Mucosa of descending colon (tissue), 3 donors: Measurements from ENCODE around the gene DPYD. TPM values are rescaled to one million over a fixed set of nuclear protein-coding genes. Genes with fewer than 3 reads are reported as not detected.

Experiments used
- ATAC-seq: fragments of 200-7000 bp; cut with Tn5 transposase; one replicate; pipeline ENCODE4 v1.9.1; 2020; ENCODE audit warnings: mild to moderate bottlenecking, moderate library complexity
- DNase-seq, 3 donors: peaks; one replicate each; pipeline ENCODE4 v3.0.0-alpha.2; 2020
- H3K36me3 ChIP-seq: fragments of 200-600 bp; one replicate; pipeline ENCODE4 v1.8.0; 2021; ENCODE audit warnings: low read depth, mild to moderate bottlenecking
- H3K4me1 ChIP-seq: fragments of 200-600 bp; one replicate; pipeline ENCODE4 v1.8.0; 2021; ENCODE audit warnings: low read depth, mild to moderate bottlenecking
- H3K4me3 ChIP-seq: fragments of 200-600 bp; one replicate; pipeline ENCODE4 v1.8.0; 2021; ENCODE audit warnings: mild to moderate bottlenecking
- H3K9me3 ChIP-seq: fragments of 200-600 bp; one replicate; pipeline ENCODE4 v1.8.0; 2021; ENCODE audit warnings: mild to moderate bottlenecking
- CTCF ChIP-seq: fragments of 200-600 bp; IDR thresholded peaks from one replicate; pipeline ENCODE4 v1.8.0; 2022; ENCODE audit warnings: antibody characterized with exemption, mild to moderate bottlenecking
- intact Hi-C, 2 donors: fragments of 100-400 bp; cut with DNase I in 1 of 2; cut with micrococcal nuclease in 1 of 2; formaldehyde crosslinking; loops; one replicate each; pipeline versions ENCODE4 v1.11.0 to v1.11.1; 2022; cut with DNase I, micrococcal nuclease
- total RNA-seq, 3 donors: library from RNA; stranded (reverse); fragmentation: NEBNext Ultra II Directional in 2 of 3; extraction: Animal tissue kit (Norgen Biotek cat#: 25700) in 2 of 3; gene quantifications; one replicate each; pipeline versions ENCODE4 v1.2.1 to v1.2.4, GENCODE V29; 2021 to 2023
- donor health status: DM: no; HTN: no; CAD: no; lungs with moderate emphysema.
- donor health status: DM: no; HTN: no; CAD: no.
- donor health status: DM: no; HTN: yes; CAD: no.

The DPYD gene
- total RNA-seq, 3 donors from 2014 or later: 13.8 to 33.3 (median 19.7) TPM

- ATAC-seq: no peak
- Histone ChIP-seq H3K9me3 (no peaks in the 10 kb centered on the region), H3K4me1 (no peaks in the 10 kb centered on the region), H3K36me3 (no peaks in the 10 kb centered on the region), H3K4me3 (no peak overlapping the region)
- no peak for DNase-seq
- no peak for TF ChIP-seq CTCF
- intact Hi-C loops: no loop called here
Observed at GRCh38 chr1:97094247-97094972, 826.4 kb downstream of the DPYD start.

- Histone ChIP-seq H3K36me3 (no peaks in the 10 kb centered on the region), H3K9me3 (no peaks in the 10 kb centered on the region), H3K4me3 (no peak overlapping the region), H3K4me1 (no peaks in the 10 kb centered on the region)
- TF ChIP-seq CTCF: no peak
- no peak for DNase-seq
- no peak for ATAC-seq
- intact Hi-C loops: no loop called here
Observed at GRCh38 chr1:97093741-97094140, 827.1 kb downstream of the DPYD start.

- intact Hi-C loops: no loop called here
- no peak for DNase-seq
- no peak for ATAC-seq
- no peak for TF ChIP-seq CTCF
- no peaks in the 10 kb centered on the region for H3K4me1 ChIP-seq
- H3K36me3 ChIP-seq: no peaks in the 10 kb centered on the region
- H3K4me3 ChIP-seq: no peak overlapping the region
- H3K9me3 ChIP-seq: no peaks in the 10 kb centered on the region
Observed at GRCh38 chr1:97092824-97093223, 828.0 kb downstream of the DPYD start.

GRCh38 chr1:97091679-97092078 lies 829.2 kb downstream of the DPYD start:
- no peak for DNase-seq
- no peak for TF ChIP-seq CTCF
- Histone ChIP-seq H3K9me3 (no peaks in the 10 kb centered on the region), H3K4me3 (no peak overlapping the region), H3K36me3 (no peaks in the 10 kb centered on the region), H3K4me1 (no peaks in the 10 kb centered on the region)
- no peak for ATAC-seq
- intact Hi-C loops: no loop called here

GRCh38 chr1:97091263-97091662 lies 829.6 kb downstream of the DPYD start:
- DNase-seq: peak in 1 of 3 donors; percentile 62
- peak; percentile 64 for ATAC-seq
- intact Hi-C loops: no loop called here
- H3K4me3 ChIP-seq: no peak overlapping the region
- TF ChIP-seq CTCF: no peak
- no peaks in the 10 kb centered on the region for H3K9me3 ChIP-seq
- H3K36me3 ChIP-seq: no peaks in the 10 kb centered on the region
- H3K4me1 ChIP-seq: no peaks in the 10 kb centered on the region

GRCh38 chr1:97090725-97091124 lies 830.1 kb downstream of the DPYD start:
- ATAC-seq: no peak
- no peaks in the 10 kb centered on the region for H3K4me1 ChIP-seq
- H3K4me3 ChIP-seq: no peak overlapping the region
- no peaks in the 10 kb centered on the region for H3K36me3 ChIP-seq
- TF ChIP-seq CTCF: no peak
- no peak for DNase-seq
- H3K9me3 ChIP-seq: no peaks in the 10 kb centered on the region
- intact Hi-C loops: no loop called here
